Prostate gland (tissue), 2 donors: Measurements from ENCODE around the gene PALLD. TPM values are rescaled to one million over a fixed set of nuclear protein-coding genes. Genes with fewer than 3 reads are reported as not detected.
A peak's percentile ranks its signal among the peaks of the same experiment; 100 is the strongest.

ENCODE experiments used
- DNase-seq: peaks from one replicate; pipeline ENCODE4 v3.0.0-alpha.2; 2019; ENCODE audit warnings: low spot score
- H3K27ac ChIP-seq, 2 donors: fragments of 200-600 bp; sonication (generic); 2 replicates each; pipeline ENCODE4 v1.5.1; 2017 to 2019
- H3K27me3 ChIP-seq: fragments of 200-600 bp; sonication (generic); replicated peaks from 2 replicates; pipeline ENCODE4 v1.5.1; 2019; ENCODE audit not compliant: insufficient read depth
- H3K36me3 ChIP-seq, 2 donors: fragments of 200-600 bp; sonication (generic); 1 replicate in 1 of 2; 2 replicates in 1 of 2; pipeline versions ENCODE4 v1.5.1 to v1.8.1; 2017 to 2019
- H3K4me1 ChIP-seq: fragments of 200-600 bp; sonication (generic); replicated peaks from 2 replicates; pipeline ENCODE4 v1.5.1; 2019
- H3K4me3 ChIP-seq, 2 donors: fragments of 200-600 bp; sonication (generic); 2 replicates each; pipeline ENCODE4 v1.5.1; 2017 to 2019
- H3K9me3 ChIP-seq: fragments of 200-600 bp; sonication (generic); 2 replicates; pipeline ENCODE4 v1.5.1; 2017
- POLR2A ChIP-seq: fragments of 450-650 bp; IDR thresholded peaks from one replicate; pipeline ENCODE4 v1.6.1; 2016; ENCODE audit warnings: antibody characterized with exemption, mild to moderate bottlenecking
- POLR2AphosphoS5 ChIP-seq: sonication (generic); formaldehyde crosslinking; IDR thresholded peaks from one replicate; pipeline ENCODE4 v1.6.1; 2017; ENCODE audit warnings: antibody characterized with exemption
- WGBS: methylation state at CpG from one replicate; pipeline ENCODE4 v1.1.5; 2018; 5-methylcytosine and 5-hydroxymethylcytosine counted together
- intact Hi-C: fragments of 100-400 bp; cut with DNase I; formaldehyde crosslinking; loops from one replicate; pipeline ENCODE4 v1.14.2; 2022
- total RNA-seq, 2 donors: library from RNA; depleted of rRNA; stranded (reverse); fragments of >200 nt; gene quantifications; one replicate each; pipeline ENCODE4 v1.1.0, GENCODE V29; 2016
- TF ChIP-seq, protein P1 (sequence below), 4 experiments: fragments of 200-600 bp in 2 of 4; fragments of 450-650 bp in 2 of 4; sonication (generic) in 2 of 4; IDR thresholded peaks; 1 replicate in 3 of 4; 2 replicates in 1 of 4; pipeline ENCODE4 v1.5.1; 2016 to 2019; ENCODE audit warnings: antibody characterized with exemption in 4 of 4, mild to moderate bottlenecking in 2 of 4, moderate library complexity in 2 of 4

PALLD gene
- total RNA-seq, 2 donors from 2014 or later = 252 TPM

GRCh38 chr4:168634276-168634802 is 137.5 kb downstream of the PALLD start:
- Histone ChIP-seq H3K4me1 (no peaks in the 10 kb centered on the region), H3K9me3 (no peaks in the 10 kb centered on the region), H3K27ac (peak overlapping the region in 1 of 2 donors; percentile 27), H3K27me3 (no peaks in the 10 kb centered on the region), H3K36me3 (no peaks in the 10 kb centered on the region), H3K4me3 (no peak overlapping the region)
- TF ChIP-seq, protein P1, sequence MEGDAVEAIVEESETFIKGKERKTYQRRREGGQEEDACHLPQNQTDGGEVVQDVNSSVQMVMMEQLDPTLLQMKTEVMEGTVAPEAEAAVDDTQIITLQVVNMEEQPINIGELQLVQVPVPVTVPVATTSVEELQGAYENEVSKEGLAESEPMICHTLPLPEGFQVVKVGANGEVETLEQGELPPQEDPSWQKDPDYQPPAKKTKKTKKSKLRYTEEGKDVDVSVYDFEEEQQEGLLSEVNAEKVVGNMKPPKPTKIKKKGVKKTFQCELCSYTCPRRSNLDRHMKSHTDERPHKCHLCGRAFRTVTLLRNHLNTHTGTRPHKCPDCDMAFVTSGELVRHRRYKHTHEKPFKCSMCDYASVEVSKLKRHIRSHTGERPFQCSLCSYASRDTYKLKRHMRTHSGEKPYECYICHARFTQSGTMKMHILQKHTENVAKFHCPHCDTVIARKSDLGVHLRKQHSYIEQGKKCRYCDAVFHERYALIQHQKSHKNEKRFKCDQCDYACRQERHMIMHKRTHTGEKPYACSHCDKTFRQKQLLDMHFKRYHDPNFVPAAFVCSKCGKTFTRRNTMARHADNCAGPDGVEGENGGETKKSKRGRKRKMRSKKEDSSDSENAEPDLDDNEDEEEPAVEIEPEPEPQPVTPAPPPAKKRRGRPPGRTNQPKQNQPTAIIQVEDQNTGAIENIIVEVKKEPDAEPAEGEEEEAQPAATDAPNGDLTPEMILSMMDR (IDR thresholded peaks at IDR 0.05) = no peak
- TF ChIP-seq POLR2AphosphoS5 (no peak), POLR2A (no peak)
- WGBS = 14% methylated on average over 11 of the region's 11 CpGs
- no peak for DNase-seq
- intact Hi-C loops = loop anchor here (5.0 kb wide), 2 partner anchors 58 to 208 kb away; no protein-coding TSS in a partner anchor

DNA sequence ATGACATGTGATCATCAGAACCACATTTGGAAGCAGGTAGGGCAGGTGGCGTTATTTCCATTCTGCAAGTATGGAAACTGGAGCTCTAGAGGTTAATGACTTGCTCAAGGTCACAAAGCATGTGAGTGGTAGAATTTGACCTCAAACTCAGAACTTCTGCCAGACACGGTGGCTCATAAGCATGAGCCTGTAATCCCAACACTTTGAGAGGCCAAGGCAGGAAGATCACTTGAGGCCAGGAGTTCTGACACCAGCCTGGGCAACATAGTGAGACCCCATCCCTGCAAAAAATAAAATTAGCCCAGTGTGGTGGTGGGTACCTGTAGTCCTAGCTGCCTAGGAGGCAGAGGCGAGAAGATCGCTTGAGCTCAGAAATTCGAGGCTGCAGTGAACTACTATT is 139.2 kb downstream of the PALLD start:
- no peaks in the 10 kb centered on the region for H3K27me3 ChIP-seq
- H3K9me3 ChIP-seq = no peaks in the 10 kb centered on the region
- peak overlapping the region in 1 of 2 donors; percentile 5 for H3K27ac ChIP-seq
- H3K4me3 ChIP-seq = no peak overlapping the region
- H3K4me1 ChIP-seq = no peaks in the 10 kb centered on the region
- DNase-seq = no peak
- WGBS = 88% methylated on average over 5 of the region's 5 CpGs
- H3K36me3 ChIP-seq = no peaks in the 10 kb centered on the region
- intact Hi-C loops = no loop called here
- TF ChIP-seq, protein P1 (IDR thresholded peaks at IDR 0.05) = no peak
- TF ChIP-seq POLR2A = no peak
- TF ChIP-seq POLR2AphosphoS5 = no peak

DNA sequence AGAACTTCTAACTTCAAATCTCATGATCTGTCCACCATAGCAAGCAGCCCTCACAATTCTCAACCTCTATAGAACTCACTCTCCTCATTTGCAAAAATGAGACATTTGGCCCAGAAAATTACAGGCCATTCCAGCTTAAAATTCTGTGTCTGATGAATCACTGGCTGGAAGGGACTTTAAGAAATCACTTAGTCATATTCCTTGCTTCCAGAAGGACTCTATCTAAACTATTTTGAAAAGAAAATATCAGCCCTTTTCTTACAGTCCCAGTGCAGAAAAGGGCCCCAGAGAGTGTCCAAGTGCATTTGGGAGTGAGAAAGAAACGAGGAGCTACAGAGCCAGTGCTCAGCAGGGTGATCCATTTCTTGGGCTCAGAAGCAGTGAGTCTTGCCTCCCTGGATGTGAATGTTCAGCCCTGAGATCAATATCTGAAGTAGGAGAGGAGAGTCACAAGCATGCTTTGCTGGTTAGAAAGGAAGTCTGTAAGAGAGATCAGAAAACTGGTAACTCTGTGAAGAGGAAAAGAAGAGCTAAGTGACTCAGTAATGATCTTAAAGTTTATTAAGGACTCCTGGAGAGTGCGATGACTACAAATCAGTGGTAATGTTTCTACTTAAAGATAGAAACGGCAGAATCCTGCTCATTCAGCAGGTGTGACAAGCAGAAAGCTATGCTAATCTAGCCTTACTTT is 139.8 kb downstream of the PALLD start:
- Histone ChIP-seq H3K9me3 (no peaks in the 10 kb centered on the region), H3K27ac (peak overlapping the region; percentile 5 to 37), H3K4me3 (no peak overlapping the region), H3K27me3 (no peaks in the 10 kb centered on the region), H3K4me1 (no peaks in the 10 kb centered on the region), H3K36me3 (no peaks in the 10 kb centered on the region)
- WGBS = 59% methylated on average over 3 of the region's 3 CpGs
- no peak for DNase-seq
- TF ChIP-seq, protein P1 (IDR thresholded peaks at IDR 0.05) = no peak
- TF ChIP-seq POLR2A (no peak), POLR2AphosphoS5 (no peak)
- intact Hi-C loops = no loop called here

DNA sequence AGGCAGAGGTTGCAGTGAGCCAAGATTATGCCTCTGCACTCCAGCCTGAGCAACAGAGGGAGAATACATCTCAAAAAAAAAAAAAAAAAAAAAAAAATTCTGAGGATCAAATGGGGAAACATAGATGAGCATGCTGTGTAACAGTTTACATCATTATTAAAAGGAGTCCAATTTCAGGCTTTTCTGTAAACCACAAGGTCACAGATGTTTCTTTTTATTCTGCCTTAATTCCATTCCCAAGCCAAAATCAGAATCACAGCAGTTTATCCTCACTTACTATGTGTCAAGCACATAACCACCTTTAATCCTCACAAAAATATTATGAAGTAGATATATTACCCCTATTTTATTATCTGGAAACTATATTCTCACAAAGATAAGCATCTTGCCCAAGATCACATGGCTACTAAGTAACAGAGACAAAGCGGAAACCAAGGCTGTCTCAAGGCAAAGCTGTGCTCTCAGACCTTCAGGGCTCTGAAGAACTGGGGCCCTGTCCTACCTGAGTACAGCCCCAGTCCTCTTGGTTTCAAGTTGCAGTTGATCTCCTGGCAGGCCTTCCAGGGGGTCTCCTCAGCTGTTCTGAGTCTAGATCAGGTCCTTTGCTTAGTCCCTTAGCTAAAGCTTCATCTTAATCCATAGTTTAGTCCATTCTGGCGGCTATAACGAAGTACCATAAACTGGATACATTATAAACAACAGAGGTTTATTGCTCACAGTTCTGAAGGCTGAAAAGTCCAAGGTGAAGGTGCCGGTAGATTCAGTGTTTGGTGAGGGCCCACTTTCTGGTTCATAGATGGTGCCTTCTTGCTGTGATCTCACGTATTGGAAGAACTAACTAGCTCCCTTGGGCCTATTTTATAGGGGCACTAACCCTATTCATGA is 141.3 kb downstream of the PALLD start:
- Histone ChIP-seq H3K9me3 (no peaks in the 10 kb centered on the region), H3K27me3 (no peaks in the 10 kb centered on the region), H3K36me3 (no peaks in the 10 kb centered on the region), H3K4me1 (no peaks in the 10 kb centered on the region), H3K27ac (no peak overlapping the region), H3K4me3 (no peak overlapping the region)
- TF ChIP-seq POLR2A (no peak), POLR2AphosphoS5 (no peak)
- TF ChIP-seq, protein P1 (IDR thresholded peaks at IDR 0.05) = no peak
- no peak for DNase-seq
- intact Hi-C loops = no loop called here
- 90% methylated on average over 5 of the region's 5 CpGs for WGBS
